ENCODE data around the gene RAB3B. TPM values are rescaled to one million over a fixed set of nuclear protein-coding genes. Genes with fewer than 3 reads are reported as not detected.

RAB3B gene
- total RNA-seq, 2 donors from 2014 or later = 0.05 to 0.08 TPM

- H3K4me3 Mint-ChIP-seq = no peak overlapping the region
- no peak for DNase-seq (ENCODE audit: low spot score)
- no peak overlapping the region for H3K27ac Mint-ChIP-seq
- peaks cover 6 to 10% of the 10 kb centered on the region in 2 donors for H3K27me3 Mint-ChIP-seq
- no peaks in the 10 kb centered on the region for H3K4me1 Mint-ChIP-seq (ENCODE audit: low read depth in 2 of 2)
- H3K9me3 Mint-ChIP-seq = no peaks in the 10 kb centered on the region
- no peaks in the 10 kb centered on the region for H3K36me3 Mint-ChIP-seq
- ATAC-seq = no peak
Observed at GRCh38 chr1:51958824-51959223, 31.7 kb downstream of the RAB3B start.

GRCh38 chr1:51957618-51958017, 32.9 kb downstream of the RAB3B start:
- peaks cover 11 to 14% of the 10 kb centered on the region in 2 donors for H3K27me3 Mint-ChIP-seq
- H3K9me3 Mint-ChIP-seq = no peaks in the 10 kb centered on the region
- H3K4me1 Mint-ChIP-seq (ENCODE audit: low read depth in 2 of 2) = peaks cover 0 to 2% of the 10 kb centered on the region in 2 donors
- H3K4me3 Mint-ChIP-seq = no peak overlapping the region
- no peak for DNase-seq (ENCODE audit: low spot score)
- no peak overlapping the region for H3K27ac Mint-ChIP-seq
- ATAC-seq = no peak
- no peaks in the 10 kb centered on the region for H3K36me3 Mint-ChIP-seq

GRCh38 chr1:51956528-51957509, 33.7 kb downstream of the RAB3B start:
- Mint-ChIP-seq H3K9me3 (no peaks in the 10 kb centered on the region), H3K27me3 (peaks cover 13 to 14% of the 10 kb centered on the region in 2 donors), H3K4me3 (no peak overlapping the region), H3K27ac (no peak overlapping the region), H3K36me3 (no peaks in the 10 kb centered on the region), H3K4me1 (ENCODE audit: low read depth in 2 of 2) (peaks cover 0 to 2% of the 10 kb centered on the region in 2 donors)
- DNase-seq (ENCODE audit: low spot score) (no peak), ATAC-seq (no peak)

DNA sequence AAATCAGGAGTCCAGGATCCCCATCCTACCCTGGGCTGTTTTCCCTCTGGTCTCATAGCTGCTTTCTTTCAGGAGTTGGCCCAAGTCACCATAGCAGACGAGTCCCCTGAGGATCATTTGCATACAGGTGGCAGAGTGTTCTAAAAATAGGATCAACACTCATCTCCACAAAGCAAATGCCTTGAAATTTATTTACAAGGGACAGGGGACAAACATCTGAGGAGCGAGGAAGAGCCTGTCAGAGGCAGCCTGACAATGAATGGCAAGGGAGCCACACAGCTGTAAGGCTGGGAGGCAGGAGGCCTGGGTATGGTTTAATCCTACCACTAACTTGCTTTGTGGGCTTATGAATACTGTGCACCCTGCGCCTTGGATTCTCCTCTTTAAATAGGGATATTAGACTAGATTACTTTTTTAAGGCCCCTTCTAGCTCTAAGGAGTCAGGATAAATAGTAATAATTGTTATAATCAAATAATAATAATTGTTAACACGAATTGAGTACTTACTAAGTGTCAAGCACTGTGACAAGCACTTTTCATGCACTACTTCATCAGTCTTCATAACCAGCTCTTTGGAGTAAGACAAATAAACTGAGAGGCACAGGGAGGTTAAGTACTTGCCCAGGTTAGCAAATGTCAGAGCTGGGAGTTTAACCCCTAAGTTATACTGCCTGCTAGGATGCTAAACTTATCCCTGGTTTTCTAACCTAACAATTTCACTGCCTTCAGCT, 34.5 kb downstream of the RAB3B start:
- Mint-ChIP-seq H3K9me3 (no peaks in the 10 kb centered on the region), H3K4me3 (no peak overlapping the region), H3K27me3 (peaks cover 11 to 13% of the 10 kb centered on the region in 2 donors), H3K4me1 (ENCODE audit: low read depth in 2 of 2) (peaks cover 0 to 2% of the 10 kb centered on the region in 2 donors), H3K27ac (no peak overlapping the region), H3K36me3 (no peaks in the 10 kb centered on the region)
- ATAC-seq (peak in 1 of 2 donors; percentile 16), DNase-seq (ENCODE audit: low spot score) (no peak)

DNA sequence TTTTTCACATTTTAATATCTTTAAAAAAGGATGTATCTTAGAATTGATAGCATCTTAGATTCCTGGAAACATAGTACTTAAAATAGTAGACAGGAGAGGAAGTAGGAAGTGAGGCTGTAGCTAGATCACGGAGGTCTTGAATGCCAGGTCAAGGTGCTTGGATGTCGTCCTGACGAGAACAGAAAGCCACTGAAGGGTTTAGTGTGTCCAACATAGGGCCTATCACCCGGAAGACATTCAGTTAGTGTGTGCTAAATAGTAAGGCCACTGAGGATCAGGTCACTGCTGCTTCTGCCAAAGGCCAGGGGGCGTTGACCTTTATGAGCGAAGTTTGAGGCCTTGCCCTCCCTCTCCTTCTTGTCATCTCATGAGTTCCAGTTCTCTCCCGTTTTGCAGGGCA, 35.7 kb downstream of the RAB3B start:
- DNase-seq (ENCODE audit: low spot score) (no peak), ATAC-seq (no peak)
- Mint-ChIP-seq H3K27me3 (peaks cover 8 to 12% of the 10 kb centered on the region in 2 donors), H3K9me3 (no peaks in the 10 kb centered on the region), H3K4me3 (no peak overlapping the region), H3K4me1 (ENCODE audit: low read depth in 2 of 2) (peaks cover 0 to 2% of the 10 kb centered on the region in 2 donors), H3K27ac (no peak overlapping the region), H3K36me3 (no peaks in the 10 kb centered on the region)

DNA sequence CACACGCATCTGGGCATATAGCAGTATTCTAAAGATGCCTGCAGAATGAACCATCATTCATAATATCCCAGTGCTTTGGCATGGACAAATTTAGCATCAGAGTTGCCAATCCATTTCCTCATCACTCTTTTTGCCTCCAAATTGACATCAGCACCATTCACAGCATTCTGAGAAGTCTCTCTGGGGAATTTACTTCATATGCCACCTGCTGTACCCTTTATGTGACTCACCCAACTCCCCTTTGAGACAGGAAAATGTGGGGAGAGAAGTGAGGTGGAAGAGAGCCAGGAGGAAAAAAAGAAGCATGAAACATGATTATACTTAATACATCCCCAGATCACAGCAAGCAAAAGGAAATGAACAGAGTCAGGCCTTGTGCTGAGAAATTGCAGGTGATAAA, 37.4 kb downstream of the RAB3B start:
- Mint-ChIP-seq H3K27ac (no peak overlapping the region), H3K4me1 (ENCODE audit: low read depth in 2 of 2) (peaks cover 0 to 2% of the 10 kb centered on the region in 2 donors)
- DNase-seq (ENCODE audit: low spot score) = no peak

DNA sequence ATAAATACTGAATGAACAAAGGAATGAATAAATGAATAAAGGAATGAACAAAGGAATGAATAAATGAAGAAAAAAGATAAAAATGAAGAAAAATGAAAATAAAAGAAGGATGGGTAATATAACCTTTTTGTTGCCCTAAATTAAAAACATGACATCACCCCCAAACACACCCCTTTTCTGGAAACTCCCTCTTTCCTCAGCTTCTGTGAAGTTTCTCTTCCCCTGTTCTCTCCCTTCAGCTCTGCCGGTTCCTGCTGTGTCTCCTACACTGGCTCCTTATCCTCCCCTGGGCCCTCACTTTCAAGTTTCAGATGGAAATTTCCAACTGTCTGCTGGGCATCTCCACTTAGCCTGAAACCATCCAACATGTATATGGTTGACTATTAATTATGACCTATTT, 37.9 kb downstream of the RAB3B start:
- no peak overlapping the region for H3K4me3 Mint-ChIP-seq
- H3K27me3 Mint-ChIP-seq = peaks cover 12 to 17% of the 10 kb centered on the region in 2 donors
- H3K27ac Mint-ChIP-seq = no peak overlapping the region
- no peaks in the 10 kb centered on the region for H3K36me3 Mint-ChIP-seq
- no peak for DNase-seq (ENCODE audit: low spot score)
- no peak for ATAC-seq
- H3K4me1 Mint-ChIP-seq (ENCODE audit: low read depth in 2 of 2) = peaks cover 0 to 2% of the 10 kb centered on the region in 2 donors
- no peaks in the 10 kb centered on the region for H3K9me3 Mint-ChIP-seq

More for the DNA sequence above, 37.4 kb downstream of the RAB3B start:
- Mint-ChIP-seq H3K27me3 (peaks cover 8 to 15% of the 10 kb centered on the region in 2 donors), H3K36me3 (no peaks in the 10 kb centered on the region), H3K4me3 (no peak overlapping the region), H3K9me3 (no peaks in the 10 kb centered on the region)
- no peak for ATAC-seq

GRCh38 chr1:51950701-51951100, 39.8 kb downstream of the RAB3B start:
- peaks cover 0 to 2% of the 10 kb centered on the region in 2 donors for H3K4me1 Mint-ChIP-seq (ENCODE audit: low read depth in 2 of 2)
- no peak for DNase-seq (ENCODE audit: low spot score)
- no peak overlapping the region for H3K27ac Mint-ChIP-seq
- H3K9me3 Mint-ChIP-seq = no peaks in the 10 kb centered on the region
- H3K36me3 Mint-ChIP-seq = no peaks in the 10 kb centered on the region
- no peak for ATAC-seq
- H3K4me3 Mint-ChIP-seq = no peak overlapping the region
- H3K27me3 Mint-ChIP-seq = peaks cover 17 to 19% of the 10 kb centered on the region in 2 donors

DNA sequence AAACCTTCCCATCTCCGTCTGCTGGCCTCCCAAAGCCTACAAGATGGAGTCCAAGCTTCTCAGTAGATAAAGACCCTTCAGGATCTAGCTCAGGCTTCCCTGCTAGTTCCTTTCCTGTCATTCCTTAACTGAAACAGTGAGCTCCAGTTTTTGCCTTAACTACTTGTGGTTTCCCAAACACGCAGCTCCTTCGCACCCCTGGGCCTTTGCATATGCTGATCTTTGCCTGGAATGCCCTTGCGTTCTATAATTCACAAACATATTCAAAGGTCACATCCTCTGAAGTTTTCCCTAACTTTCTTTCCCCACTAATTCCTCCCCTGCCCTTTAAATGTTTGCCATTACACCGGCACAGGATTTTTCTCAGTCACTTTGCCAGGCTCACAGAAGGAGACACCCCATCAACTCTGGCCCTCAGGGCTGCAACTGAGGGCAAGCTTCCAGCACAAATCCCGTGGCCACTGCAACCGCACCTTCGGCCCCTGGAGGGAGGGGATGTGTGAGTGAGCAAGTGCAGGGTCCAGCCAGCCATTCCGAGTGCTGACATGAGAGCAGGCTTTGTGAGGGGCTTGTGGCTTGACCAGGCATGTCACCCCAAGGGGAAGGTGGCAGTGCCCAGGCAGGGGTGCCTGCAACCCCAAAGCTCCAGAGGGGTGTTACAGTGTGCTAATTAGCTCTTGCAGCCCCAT, 41.3 kb downstream of the RAB3B start:
- ATAC-seq = peak; percentile 24 to 43
- Mint-ChIP-seq H3K27ac (no peak overlapping the region), H3K4me3 (no peak overlapping the region), H3K36me3 (no peaks in the 10 kb centered on the region), H3K27me3 (peaks cover 17 to 20% of the 10 kb centered on the region in 2 donors), H3K9me3 (no peaks in the 10 kb centered on the region), H3K4me1 (ENCODE audit: low read depth in 2 of 2) (peaks cover 0 to 2% of the 10 kb centered on the region in 2 donors)
- DNase-seq (ENCODE audit: low spot score) = no peak

GRCh38 chr1:51948491-51948915, 42.0 kb downstream of the RAB3B start:
- Mint-ChIP-seq H3K27ac (no peak overlapping the region), H3K4me3 (no peak overlapping the region), H3K9me3 (no peaks in the 10 kb centered on the region), H3K36me3 (no peaks in the 10 kb centered on the region), H3K4me1 (ENCODE audit: low read depth in 2 of 2) (peaks cover 0 to 2% of the 10 kb centered on the region in 2 donors), H3K27me3 (peaks cover 17 to 20% of the 10 kb centered on the region in 2 donors)
- no peak for ATAC-seq
- no peak for DNase-seq (ENCODE audit: low spot score)

- H3K9me3 Mint-ChIP-seq = peaks cover 3% of the 10 kb centered on the region
- H3K36me3 Mint-ChIP-seq = peaks cover under 1% of the 10 kb centered on the region
- ATAC-seq (no peak), DNase-seq (ENCODE audit: low spot score) (no peak)
- H3K27me3 Mint-ChIP-seq = peaks cover 10 to 17% of the 10 kb centered on the region in 2 donors
- H3K4me3 Mint-ChIP-seq = no peak overlapping the region
- H3K27ac Mint-ChIP-seq = no peak overlapping the region
- no peaks in the 10 kb centered on the region for H3K4me1 Mint-ChIP-seq (ENCODE audit: low read depth in 2 of 2)
Observed at GRCh38 chr1:51946300-51946699, 44.2 kb downstream of the RAB3B start.

DNA sequence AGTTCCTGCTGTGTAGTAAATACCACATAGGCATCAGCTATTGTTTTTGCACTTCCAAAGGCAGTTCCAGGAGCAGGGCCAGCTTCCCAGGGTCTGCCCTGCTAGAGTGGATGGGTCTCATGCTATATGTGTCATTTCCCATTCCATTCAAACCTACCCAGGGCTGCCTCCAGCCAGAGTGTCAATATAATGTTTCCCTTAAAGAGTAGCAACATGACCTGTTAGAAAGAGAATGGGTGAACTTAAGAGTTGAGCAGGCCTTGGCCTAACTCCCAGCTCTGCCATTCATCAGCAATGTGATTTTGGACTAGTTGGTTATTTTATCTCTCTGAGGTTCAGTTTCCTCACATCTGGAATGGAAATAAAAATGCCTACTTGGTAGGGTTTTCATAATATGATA, 44.9 kb downstream of the RAB3B start:
- no peak for DNase-seq (ENCODE audit: low spot score)
- Mint-ChIP-seq H3K9me3 (peaks cover 6% of the 10 kb centered on the region), H3K27me3 (peaks cover 10 to 21% of the 10 kb centered on the region in 2 donors), H3K36me3 (peaks cover 5% of the 10 kb centered on the region), H3K4me1 (ENCODE audit: low read depth in 2 of 2) (no peaks in the 10 kb centered on the region), H3K27ac (no peak overlapping the region), H3K4me3 (no peak overlapping the region)
- no peak for ATAC-seq

GRCh38 chr1:51942281-51942680, 48.2 kb downstream of the RAB3B start:
- Mint-ChIP-seq H3K36me3 (peaks cover 5% of the 10 kb centered on the region), H3K4me1 (ENCODE audit: low read depth in 2 of 2) (no peaks in the 10 kb centered on the region), H3K4me3 (no peak overlapping the region), H3K27me3 (peaks cover 2 to 13% of the 10 kb centered on the region in 2 donors), H3K27ac (no peak overlapping the region), H3K9me3 (peaks cover 6% of the 10 kb centered on the region)
- ATAC-seq = no peak
- DNase-seq (ENCODE audit: low spot score) = no peak

Measured in natural killer cell treated with Interleukin-12 subunit alpha and Interleukin-12 subunit beta and Interleukin-15 and Interleukin-18, amount 100 ng/mL, for 72 hours (primary cell).